Tibial nerve (tissue), 4 donors: ENCODE data around the gene NAA40.

Source experiments
- CTCF ChIP-seq, 5 experiments: fragments of 200-600 bp in 3 of 5; fragments of 450-650 bp in 2 of 5; sonication (generic) in 3 of 5; IDR thresholded peaks; one replicate each; pipeline ENCODE4 v1.5.1; 2016 to 2019; ENCODE audit warnings: antibody characterized with exemption in 5 of 5, mild to moderate bottlenecking in 3 of 5, moderate library complexity in 2 of 5
- EP300 ChIP-seq, 2 donors: sonication (generic); formaldehyde crosslinking; IDR thresholded peaks; one replicate each; pipeline ENCODE4 v1.6.1; 2017; ENCODE audit warnings: antibody characterized with exemption in 2 of 2, mild to moderate bottlenecking in 1 of 2
- POLR2A ChIP-seq, 2 donors: fragments of 450-650 bp; IDR thresholded peaks; one replicate each; pipeline ENCODE4 v1.6.1; 2017; ENCODE audit warnings: antibody characterized with exemption in 2 of 2, mild to moderate bottlenecking in 2 of 2, moderate library complexity in 2 of 2

GRCh38 chr11:63904743-63905142 is 34.1 kb upstream of the NAA40 start:
- TF ChIP-seq EP300 (IDR thresholded peaks at IDR 0.05) (no peak), POLR2A (IDR thresholded peaks at IDR 0.05) (no peak), CTCF (IDR thresholded peaks at IDR 0.05) (no peak)
